ENCODE results near the gene AQP4.
A peak's percentile ranks its signal among the peaks of the same experiment; 100 is the strongest.

AQP4 gene

GRCh38 chr18:26839609-26840008, 25.9 kb downstream of the AQP4 start:
- no peak for DNase-seq

GRCh38 chr18:26832302-26832701, 33.2 kb downstream of the AQP4 start:
- DNase-seq, result no peak

GRCh38 chr18:26827581-26827980, 37.9 kb downstream of the AQP4 start:
- no peak for DNase-seq

- DNase-seq, result no peak
Observed at GRCh38 chr18:26826656-26827235, 38.8 kb downstream of the AQP4 start.

DNA sequence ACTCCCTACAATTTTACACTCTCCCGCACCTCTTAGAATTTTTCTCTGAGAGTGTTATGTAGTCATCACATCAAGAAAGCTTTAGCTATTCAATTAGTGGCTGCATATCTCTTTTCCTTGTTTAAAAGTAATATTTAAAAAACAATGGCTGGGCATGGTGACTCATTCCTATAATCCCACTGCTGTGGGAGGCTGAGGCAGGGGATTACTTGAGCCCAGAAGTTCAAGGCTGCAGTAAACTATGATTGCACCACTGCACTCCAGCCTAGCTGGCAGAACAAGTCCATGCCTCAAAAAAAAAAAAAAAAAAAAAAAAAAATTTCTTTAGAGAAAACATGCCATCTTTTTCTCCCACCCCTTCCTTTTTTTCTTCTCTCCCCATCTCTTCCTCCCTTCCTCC, 44.3 kb downstream of the AQP4 start:
- no peak for DNase-seq

GRCh38 chr18:26819046-26819445, 46.5 kb downstream of the AQP4 start:
- no peak for DNase-seq

GRCh38 chr18:26818461-26818860, 47.0 kb downstream of the AQP4 start:
- DNase-seq, result no peak

- DNase-seq, result peak; percentile 55
Observed at GRCh38 chr18:26813043-26813442, 52.5 kb downstream of the AQP4 start.

DNA sequence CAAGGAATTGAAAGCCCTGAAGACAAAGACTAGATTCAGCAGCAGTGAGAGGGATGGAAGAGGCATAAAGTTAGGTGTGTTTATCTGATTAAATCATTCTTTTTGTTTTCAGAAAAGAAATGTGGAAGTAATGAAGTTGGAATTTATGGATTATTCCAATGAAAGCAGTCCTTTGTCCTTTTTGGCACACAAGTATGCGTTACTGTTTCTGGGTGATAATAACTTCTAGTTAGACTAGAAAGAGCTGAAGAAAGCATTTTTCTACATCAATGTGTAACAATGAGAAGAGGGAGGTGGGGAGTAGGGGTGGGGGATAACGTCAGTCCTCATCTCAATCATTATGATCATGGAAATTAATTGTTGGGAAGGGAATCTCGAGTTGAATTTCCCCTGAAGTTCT, 53.0 kb downstream of the AQP4 start:
- no peak for DNase-seq

DNA sequence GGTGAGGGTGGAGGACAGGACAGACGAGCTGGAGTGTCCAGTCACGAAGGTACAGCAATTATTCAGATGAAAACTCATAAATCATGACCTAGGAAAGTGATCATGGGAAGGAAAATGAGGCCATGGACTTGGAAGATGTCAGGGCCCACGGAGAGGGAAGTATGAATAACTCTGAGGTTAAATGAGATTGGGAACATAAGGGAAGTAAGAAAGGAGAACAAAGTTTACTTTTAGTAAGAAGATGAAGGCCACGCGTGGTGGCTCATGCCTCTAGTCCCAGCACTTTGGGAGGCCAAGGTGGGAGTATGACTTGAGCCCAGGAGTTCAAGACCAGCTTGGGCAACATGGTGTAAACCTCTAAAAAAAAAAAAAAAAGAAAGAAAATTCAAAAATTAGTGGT, 56.2 kb downstream of the AQP4 start:
- no peak for DNase-seq

DNA sequence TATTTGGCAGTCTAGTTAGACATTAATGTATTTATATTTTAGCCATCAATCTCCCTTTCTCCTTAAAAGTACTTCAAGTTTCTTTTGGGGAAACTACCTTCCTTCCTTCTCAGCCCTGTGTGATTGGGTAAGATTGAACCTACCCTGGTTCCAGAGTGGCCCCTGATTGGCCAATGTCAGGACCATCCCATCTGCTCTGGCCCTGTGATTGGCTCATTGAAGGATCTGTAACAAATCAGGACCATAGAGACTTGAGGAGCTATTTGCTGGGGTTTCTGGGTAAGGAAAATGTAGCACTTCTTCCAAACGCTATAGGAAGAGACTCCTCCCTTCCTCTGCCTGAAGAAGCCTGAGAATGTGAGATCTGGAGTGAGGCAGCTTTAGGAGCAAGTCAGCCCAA, 59.3 kb downstream of the AQP4 start:
- DNase-seq, result no peak

GRCh38 chr18:26804519-26804918, 61.0 kb downstream of the AQP4 start:
- peak; percentile 39 for DNase-seq

GRCh38 chr18:26803643-26804042, 61.9 kb downstream of the AQP4 start:
- no peak for DNase-seq

GRCh38 chr18:26802330-26803200, 62.9 kb downstream of the AQP4 start:
- no peak for DNase-seq

All from right hindlimb (tissue), 1 donor.